HepG2 (cell line): ENCODE data around the gene SNAI3. TPM values are rescaled to one million over a fixed set of nuclear protein-coding genes. Genes with fewer than 3 reads are reported as not detected.

Source experiments
- BCL6 ChIP-seq: IDR thresholded peaks from 2 replicates; pipeline ENCODE4 v1.6.1; 2016; ENCODE audit warnings: missing genetic modification reagents, missing compliant biosample characterization
- HDAC1 ChIP-seq: sonication (generic); formaldehyde crosslinking; IDR thresholded peaks from 2 replicates; pipeline ENCODE4 v1.5.1; 2020; ENCODE audit warnings: mild to moderate bottlenecking, missing genetic modification reagents
- HNRNPLL ChIP-seq: fragments of 200-400 bp; formaldehyde crosslinking; IDR thresholded peaks from 2 replicates; pipeline ENCODE4 v1.6.1; 2017; ENCODE audit warnings: mild to moderate bottlenecking, low read depth, low read length; ENCODE audit not compliant: poor library complexity, severe bottlenecking
- NCOR1 ChIP-seq: fragments of 200-600 bp; sonication (generic); IDR thresholded peaks from 2 replicates; pipeline ENCODE4 v1.7.0; 2017; ENCODE audit warnings: antibody characterized with exemption, low read length, borderline replicate concordance
- NR2F1 ChIP-seq, 2 experiments: fragments of 450-650 bp in 1 of 2; formaldehyde crosslinking in 1 of 2; IDR thresholded peaks; 2 replicates each; pipeline versions ENCODE4 v1.5.0 to v1.6.1; 2016 to 2020; ENCODE audit warnings: mild to moderate bottlenecking in 1 of 2, missing compliant biosample characterization in 1 of 2, missing genetic modification reagents in 1 of 2, moderate library complexity in 1 of 2
- POLR2G ChIP-seq: fragments of 200-400 bp; formaldehyde crosslinking; IDR thresholded peaks from 2 replicates; pipeline ENCODE4 v1.6.1; 2018; ENCODE audit warnings: mild to moderate bottlenecking, low read depth, low read length, moderate library complexity
- PTBP1 ChIP-seq: fragments of 200-400 bp; formaldehyde crosslinking; IDR thresholded peaks from 2 replicates; pipeline ENCODE4 v1.6.1; 2018; ENCODE audit warnings: low read length, low read depth; ENCODE audit not compliant: poor library complexity, severe bottlenecking
- SIX4 ChIP-seq: sonication (generic); formaldehyde crosslinking; IDR thresholded peaks from 2 replicates; pipeline ENCODE4 v1.4.0; 2020; ENCODE audit warnings: missing genetic modification reagents
- SKI ChIP-seq: fragments of 450-650 bp; IDR thresholded peaks from one replicate; pipeline ENCODE4 v1.6.1; 2018; ENCODE audit warnings: mild to moderate bottlenecking; ENCODE audit not compliant: partially characterized antibody
- SOX13 ChIP-seq, 3 experiments: fragments of 450-650 bp in 1 of 3; sonication (generic) in 1 of 3; formaldehyde crosslinking in 1 of 3; IDR thresholded peaks in 2 of 3; conservative IDR thresholded peaks in 1 of 3; 2 replicates each; pipeline versions ENCODE4 v1.5.0 to v1.6.1; 2016 to 2020; ENCODE audit warnings: antibody characterized with exemption in 1 of 3, mild to moderate bottlenecking in 1 of 3, missing compliant biosample characterization in 1 of 3, missing genetic modification reagents in 1 of 3, moderate library complexity in 1 of 3
- SOX5 ChIP-seq: IDR thresholded peaks from 2 replicates; pipeline ENCODE4 v1.6.1; 2016; ENCODE audit warnings: borderline replicate concordance
- TOE1 ChIP-seq: sonication (generic); formaldehyde crosslinking; IDR thresholded peaks from 2 replicates; pipeline ENCODE4 v1.4.0; 2020; ENCODE audit warnings: mild to moderate bottlenecking, missing genetic modification reagents
- ZNF331 ChIP-seq: sonication (generic); formaldehyde crosslinking; IDR thresholded peaks from 2 replicates; pipeline ENCODE4 v1.4.0; 2020; ENCODE audit warnings: missing genetic modification reagents
- ZNF720 ChIP-seq: sonication (generic); formaldehyde crosslinking; IDR thresholded peaks from 2 replicates; pipeline ENCODE4 v1.4.0; 2020; ENCODE audit warnings: missing genetic modification reagents
- ZNF737 ChIP-seq: sonication (generic); formaldehyde crosslinking; IDR thresholded peaks from 2 replicates; pipeline ENCODE4 v1.5.0; 2020; ENCODE audit warnings: missing genetic modification reagents, mild to moderate bottlenecking, borderline replicate concordance
- ZNF792 ChIP-seq: IDR thresholded peaks from 2 replicates; pipeline ENCODE4 v1.6.1; 2016
- polyA plus RNA-seq, 8 experiments: library from polyadenylated mRNA; depleted of rRNA in 3 of 8; stranded (reverse) in 7 of 8; unstranded in 1 of 8; fragments of >200 nt; fragmentation: Illumina TruSeq in 4 of 8; extraction: Trizol in 4 of 8; gene quantifications; 2 replicates each; pipeline versions ENCODE4 v1.2.1 to v1.2.3, GENCODE V29; 2011 to 2016; ENCODE audit warnings: low read depth in 4 of 8, missing spikeins in 1 of 8, mixed read lengths in 1 of 8; ENCODE audit not compliant: insufficient read depth in 1 of 8
- total RNA-seq, 5 experiments: library from RNA; depleted of rRNA; stranded (reverse); fragments of >200 nt; fragmentation: Illumina TruSeq; extraction: Trizol; gene quantifications; 2 replicates each; pipeline ENCODE4 v1.2.3, GENCODE V29; 2016; ENCODE audit warnings: low read depth in 1 of 5
- TF ChIP-seq, protein P1 (sequence below): sonication (generic); formaldehyde crosslinking; IDR thresholded peaks from 2 replicates; pipeline ENCODE4 v1.4.0; 2020; ENCODE audit warnings: missing genetic modification reagents
- TF ChIP-seq, protein P2 (sequence below): sonication (generic); formaldehyde crosslinking; conservative IDR thresholded peaks from 2 replicates; pipeline ENCODE4 v1.8.0; 2022; ENCODE audit warnings: mild to moderate bottlenecking, moderate library complexity, missing genetic modification reagents
- TF ChIP-seq, protein P3 (sequence below): sonication (generic); formaldehyde crosslinking; IDR thresholded peaks from 2 replicates; pipeline ENCODE4 v1.4.0; 2020; ENCODE audit warnings: missing genetic modification reagents
- TF ChIP-seq, protein P4 (sequence below): sonication (generic); formaldehyde crosslinking; IDR thresholded peaks from 2 replicates; pipeline ENCODE4 v1.5.0; 2020; ENCODE audit warnings: mild to moderate bottlenecking, missing genetic modification reagents, borderline replicate concordance

The SNAI3 gene
- total and polyA plus RNA-seq, 2 of the 13 experiments (the other 11 are each of a cell fraction or from before 2014, with no cell fraction given) = 0.09 to 0.18 TPM

DNA sequence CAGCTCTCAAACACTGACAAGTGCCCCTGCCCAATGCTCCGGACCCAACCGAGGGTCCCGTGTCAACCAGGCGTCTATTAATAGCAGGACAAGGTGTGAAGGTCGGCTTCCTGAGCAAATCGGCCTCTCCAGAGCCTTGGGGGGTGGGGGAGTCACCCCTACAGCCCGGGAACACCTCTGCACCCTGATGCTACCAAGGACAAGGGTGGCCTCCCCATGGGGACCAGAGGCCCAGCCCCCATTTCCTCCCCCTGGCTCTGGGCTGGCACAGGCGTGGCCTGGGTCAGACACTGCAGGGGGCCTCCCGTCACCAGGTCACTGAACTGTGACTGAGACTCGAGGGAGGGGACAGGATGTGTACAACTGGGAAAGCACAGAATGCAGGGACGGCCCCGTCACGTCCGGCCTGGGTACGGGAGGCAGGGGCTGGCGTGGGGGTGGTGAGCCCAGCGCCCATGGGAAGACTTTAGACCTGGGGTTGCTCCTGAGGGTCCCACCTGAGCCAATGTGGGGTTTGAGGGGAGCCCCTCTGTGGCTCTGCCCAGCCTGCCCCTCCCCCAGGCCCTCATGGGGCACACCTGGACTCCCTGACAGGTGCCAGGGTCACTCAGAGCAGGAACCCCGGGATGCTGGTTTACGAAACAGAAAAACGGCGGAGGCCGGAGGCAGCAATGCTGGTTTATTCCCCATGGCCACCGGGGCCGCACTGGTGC lies 34.9 kb downstream of the SNAI3 start (continued):
- TF ChIP-seq ZNF720 (CRISPR knock-in tag) = peak; percentile 63; the same call in 1 of the 2 replicates
- TF ChIP-seq PTBP1 = peak; percentile 65
- TF ChIP-seq, protein P1, sequence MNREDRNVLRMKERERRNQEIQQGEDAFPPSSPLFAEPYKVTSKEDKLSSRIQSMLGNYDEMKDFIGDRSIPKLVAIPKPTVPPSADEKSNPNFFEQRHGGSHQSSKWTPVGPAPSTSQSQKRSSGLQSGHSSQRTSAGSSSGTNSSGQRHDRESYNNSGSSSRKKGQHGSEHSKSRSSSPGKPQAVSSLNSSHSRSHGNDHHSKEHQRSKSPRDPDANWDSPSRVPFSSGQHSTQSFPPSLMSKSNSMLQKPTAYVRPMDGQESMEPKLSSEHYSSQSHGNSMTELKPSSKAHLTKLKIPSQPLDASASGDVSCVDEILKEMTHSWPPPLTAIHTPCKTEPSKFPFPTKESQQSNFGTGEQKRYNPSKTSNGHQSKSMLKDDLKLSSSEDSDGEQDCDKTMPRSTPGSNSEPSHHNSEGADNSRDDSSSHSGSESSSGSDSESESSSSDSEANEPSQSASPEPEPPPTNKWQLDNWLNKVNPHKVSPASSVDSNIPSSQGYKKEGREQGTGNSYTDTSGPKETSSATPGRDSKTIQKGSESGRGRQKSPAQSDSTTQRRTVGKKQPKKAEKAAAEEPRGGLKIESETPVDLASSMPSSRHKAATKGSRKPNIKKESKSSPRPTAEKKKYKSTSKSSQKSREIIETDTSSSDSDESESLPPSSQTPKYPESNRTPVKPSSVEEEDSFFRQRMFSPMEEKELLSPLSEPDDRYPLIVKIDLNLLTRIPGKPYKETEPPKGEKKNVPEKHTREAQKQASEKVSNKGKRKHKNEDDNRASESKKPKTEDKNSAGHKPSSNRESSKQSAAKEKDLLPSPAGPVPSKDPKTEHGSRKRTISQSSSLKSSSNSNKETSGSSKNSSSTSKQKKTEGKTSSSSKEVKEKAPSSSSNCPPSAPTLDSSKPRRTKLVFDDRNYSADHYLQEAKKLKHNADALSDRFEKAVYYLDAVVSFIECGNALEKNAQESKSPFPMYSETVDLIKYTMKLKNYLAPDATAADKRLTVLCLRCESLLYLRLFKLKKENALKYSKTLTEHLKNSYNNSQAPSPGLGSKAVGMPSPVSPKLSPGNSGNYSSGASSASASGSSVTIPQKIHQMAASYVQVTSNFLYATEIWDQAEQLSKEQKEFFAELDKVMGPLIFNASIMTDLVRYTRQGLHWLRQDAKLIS (CRISPR knock-in tag) = 0 out of 2 replicates have a peak, but pooled peaks have one; percentile 71
- TF ChIP-seq, protein P2, sequence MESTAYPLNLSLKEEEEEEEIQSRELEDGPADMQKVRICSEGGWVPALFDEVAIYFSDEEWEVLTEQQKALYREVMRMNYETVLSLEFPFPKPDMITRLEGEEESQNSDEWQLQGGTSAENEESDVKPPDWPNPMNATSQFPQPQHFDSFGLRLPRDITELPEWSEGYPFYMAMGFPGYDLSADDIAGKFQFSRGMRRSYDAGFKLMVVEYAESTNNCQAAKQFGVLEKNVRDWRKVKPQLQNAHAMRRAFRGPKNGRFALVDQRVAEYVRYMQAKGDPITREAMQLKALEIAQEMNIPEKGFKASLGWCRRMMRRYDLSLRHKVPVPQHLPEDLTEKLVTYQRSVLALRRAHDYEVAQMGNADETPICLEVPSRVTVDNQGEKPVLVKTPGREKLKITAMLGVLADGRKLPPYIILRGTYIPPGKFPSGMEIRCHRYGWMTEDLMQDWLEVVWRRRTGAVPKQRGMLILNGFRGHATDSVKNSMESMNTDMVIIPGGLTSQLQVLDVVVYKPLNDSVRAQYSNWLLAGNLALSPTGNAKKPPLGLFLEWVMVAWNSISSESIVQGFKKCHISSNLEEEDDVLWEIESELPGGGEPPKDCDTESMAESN (CRISPR knock-in tag) = peak; percentile 74
- peak; percentile 97 for TF ChIP-seq HDAC1
- TF ChIP-seq, protein P3, sequence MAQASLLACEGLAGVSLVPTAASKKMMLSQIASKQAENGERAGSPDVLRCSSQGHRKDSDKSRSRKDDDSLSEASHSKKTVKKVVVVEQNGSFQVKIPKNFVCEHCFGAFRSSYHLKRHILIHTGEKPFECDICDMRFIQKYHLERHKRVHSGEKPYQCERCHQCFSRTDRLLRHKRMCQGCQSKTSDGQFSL (CRISPR knock-in tag) = peak; percentile 10; the same call in 1 of the 2 replicates
- peak; percentile 68 for TF ChIP-seq SKI
- TF ChIP-seq POLR2G = peak; percentile 78
- peak; percentile 61 for TF ChIP-seq SIX4
- no peak for TF ChIP-seq SOX13 (IDR thresholded peaks at IDR 0.05)
- TF ChIP-seq SOX13 (CRISPR knock-in tag; conservative IDR thresholded peaks at IDR 0.05 in 1 of 2, IDR thresholded peaks at IDR 0.05 in 1 of 2) = peak in 1 of 2 experiments; percentile 72; a peak in 2 of 4 replicates
- TF ChIP-seq ZNF792 (CRISPR knock-in tag) = peak; percentile 69; the same call in 1 of the 2 replicates
- 0 out of 2 replicates have a peak, but pooled peaks have one; percentile 76 for TF ChIP-seq SOX5 (CRISPR knock-in tag)
- peak; percentile 50; the same call in 1 of the 2 replicates for TF ChIP-seq NCOR1
- TF ChIP-seq BCL6 = peak; percentile 80
- no peak for TF ChIP-seq HNRNPLL
- no peak; the same call in 1 of the 2 replicates for TF ChIP-seq TOE1
- no peak for TF ChIP-seq ZNF737
- TF ChIP-seq NR2F1 (CRISPR knock-in tag; IDR thresholded peaks at IDR 0.05) = peak; percentile 64; a peak in 3 of 4 replicates
- TF ChIP-seq, protein P4, sequence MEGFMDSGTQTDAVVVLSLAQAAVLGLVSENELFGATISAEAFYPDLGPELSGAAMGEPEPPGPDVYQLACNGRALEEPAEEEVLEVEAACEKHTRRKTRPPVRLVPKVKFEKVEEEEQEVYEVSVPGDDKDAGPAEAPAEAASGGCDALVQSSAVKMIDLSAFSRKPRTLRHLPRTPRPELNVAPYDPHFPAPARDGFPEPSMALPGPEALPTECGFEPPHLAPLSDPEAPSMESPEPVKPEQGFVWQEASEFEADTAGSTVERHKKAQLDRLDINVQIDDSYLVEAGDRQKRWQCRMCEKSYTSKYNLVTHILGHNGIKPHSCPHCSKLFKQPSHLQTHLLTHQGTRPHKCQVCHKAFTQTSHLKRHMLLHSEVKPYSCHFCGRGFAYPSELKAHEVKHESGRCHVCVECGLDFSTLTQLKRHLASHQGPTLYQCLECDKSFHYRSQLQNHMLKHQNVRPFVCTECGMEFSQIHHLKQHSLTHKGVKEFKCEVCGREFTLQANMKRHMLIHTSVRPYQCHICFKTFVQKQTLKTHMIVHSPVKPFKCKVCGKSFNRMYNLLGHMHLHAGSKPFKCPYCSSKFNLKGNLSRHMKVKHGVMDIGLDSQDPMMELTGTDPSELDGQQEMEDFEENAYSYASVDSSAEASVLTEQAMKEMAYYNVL (CRISPR knock-in tag) = peak; percentile 73; the same call in 1 of the 2 replicates
- peak; percentile 85; the same call in 1 of the 2 replicates for TF ChIP-seq ZNF331 (CRISPR knock-in tag)
